SU-DHL-6 (cell line): ENCODE data around the gene ZNF565.

Source experiments
- CTCF ChIP-seq: fragments of 200-600 bp; sonication (generic); IDR thresholded peaks from one replicate; pipeline ENCODE4 v1.5.1; 2017; ENCODE audit warnings: antibody characterized with exemption, mild to moderate bottlenecking, low read length, moderate library complexity; ENCODE audit not compliant: insufficient read depth, poor library complexity, severe bottlenecking
- EZH2phosphoT487 ChIP-seq: fragments of 200-600 bp; sonication (generic), shearing (Covaris generic); conservative IDR thresholded peaks from 2 replicates; pipeline ENCODE4 v1.6.1; 2018; ENCODE audit warnings: mild to moderate bottlenecking, antibody characterized with exemption, low read length, moderate library complexity, mixed read lengths

GRCh38 chr19:36151144-36152018, 63.1 kb downstream of the ZNF565 start:
- TF ChIP-seq CTCF (no peak), EZH2phosphoT487 (no peak)
